ENCODE measurements around the gene ZNRF2. TPM values are rescaled to one million over a fixed set of nuclear protein-coding genes. Genes with fewer than 3 reads are reported as not detected.

Gene ZNRF2
- total and polyA plus RNA-seq, 2 donors (not counting 1 experiment from before 2014, with no cell fraction given) = 2.6 to 7.9 TPM

GRCh38 chr7:30281263-30281662 lies 3.1 kb upstream of the ZNRF2 start:
- Histone ChIP-seq H3K9me3 (ENCODE audit: control insufficient read depth, insufficient read depth, low read depth, low read length) (no peaks in the 10 kb centered on the region), H3K4me3 (replicated peaks in 1 of 4; ENCODE audit: control extremely low read depth in 1 of 4, insufficient read depth in 1 of 4, low read depth in 3 of 4, low read length in 4 of 4) (no peak overlapping the region), H3K79me2 (ENCODE audit: control insufficient read depth, insufficient read depth, low read length) (no peaks in the 10 kb centered on the region), H3K9ac (ENCODE audit: insufficient read depth, low read length) (no peak overlapping the region), H2AFZ (ENCODE audit: low read length) (no peak overlapping the region), H3K27ac (ENCODE audit: insufficient read depth, low read length) (no peak overlapping the region), H3K36me3 (ENCODE audit: control insufficient read depth, insufficient read depth, low read length) (no peaks in the 10 kb centered on the region), H3K4me1 (ENCODE audit: control insufficient read depth, extremely low read depth, insufficient read depth, low read length) (no peaks in the 10 kb centered on the region), H3K27me3 (ENCODE audit: control insufficient read depth, insufficient read depth, low read length) (no peaks in the 10 kb centered on the region), H3K4me2 (ENCODE audit: extremely low read depth, insufficient read depth, low read length) (no peak overlapping the region), H4K20me1 (ENCODE audit: control insufficient read depth, extremely low read depth, insufficient read depth, low read length) (no peaks in the 10 kb centered on the region)
- TF ChIP-seq, protein P1, sequence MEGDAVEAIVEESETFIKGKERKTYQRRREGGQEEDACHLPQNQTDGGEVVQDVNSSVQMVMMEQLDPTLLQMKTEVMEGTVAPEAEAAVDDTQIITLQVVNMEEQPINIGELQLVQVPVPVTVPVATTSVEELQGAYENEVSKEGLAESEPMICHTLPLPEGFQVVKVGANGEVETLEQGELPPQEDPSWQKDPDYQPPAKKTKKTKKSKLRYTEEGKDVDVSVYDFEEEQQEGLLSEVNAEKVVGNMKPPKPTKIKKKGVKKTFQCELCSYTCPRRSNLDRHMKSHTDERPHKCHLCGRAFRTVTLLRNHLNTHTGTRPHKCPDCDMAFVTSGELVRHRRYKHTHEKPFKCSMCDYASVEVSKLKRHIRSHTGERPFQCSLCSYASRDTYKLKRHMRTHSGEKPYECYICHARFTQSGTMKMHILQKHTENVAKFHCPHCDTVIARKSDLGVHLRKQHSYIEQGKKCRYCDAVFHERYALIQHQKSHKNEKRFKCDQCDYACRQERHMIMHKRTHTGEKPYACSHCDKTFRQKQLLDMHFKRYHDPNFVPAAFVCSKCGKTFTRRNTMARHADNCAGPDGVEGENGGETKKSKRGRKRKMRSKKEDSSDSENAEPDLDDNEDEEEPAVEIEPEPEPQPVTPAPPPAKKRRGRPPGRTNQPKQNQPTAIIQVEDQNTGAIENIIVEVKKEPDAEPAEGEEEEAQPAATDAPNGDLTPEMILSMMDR (conservative IDR thresholded peaks at IDR 0.05 in 1 of 2, IDR thresholded peaks at IDR 0.05 in 1 of 2; ENCODE audit: low read depth in 1 of 2, low read length in 2 of 2) = no peak
- no peak for TF ChIP-seq EZH2 (IDR thresholded peaks at IDR 0.05; ENCODE audit: low read length, missing control alignments)
- no peak for DNase-seq (ENCODE audit: low read depth in 2 of 2)

DNA sequence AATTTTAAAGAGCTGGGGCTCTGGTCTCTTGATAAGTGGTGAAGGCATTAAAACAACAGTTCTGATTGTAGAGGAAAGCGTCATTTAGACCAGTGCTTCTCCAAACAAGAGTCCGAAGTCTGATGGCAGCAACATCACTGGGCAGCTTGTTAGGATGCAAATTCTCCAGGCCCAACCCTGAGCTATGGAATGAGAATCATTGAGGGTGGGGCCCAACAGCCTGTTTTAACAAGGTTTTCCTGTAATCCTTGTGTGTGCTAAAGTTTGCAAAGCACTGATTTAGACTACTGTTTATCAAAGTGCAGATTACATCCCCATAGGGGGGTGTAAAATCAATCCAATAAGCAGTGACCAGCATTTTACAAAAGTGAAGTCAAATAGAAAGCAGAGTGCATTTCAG lies 2.6 kb upstream of the ZNRF2 start:
- no peak overlapping the region for H3K4me2 ChIP-seq (ENCODE audit: extremely low read depth, insufficient read depth, low read length)
- no peaks in the 10 kb centered on the region for H3K36me3 ChIP-seq (ENCODE audit: control insufficient read depth, insufficient read depth, low read length)
- no peaks in the 10 kb centered on the region for H3K4me1 ChIP-seq (ENCODE audit: control insufficient read depth, extremely low read depth, insufficient read depth, low read length)
- H3K27ac ChIP-seq (ENCODE audit: insufficient read depth, low read length) = no peak overlapping the region
- no peaks in the 10 kb centered on the region for H4K20me1 ChIP-seq (ENCODE audit: control insufficient read depth, extremely low read depth, insufficient read depth, low read length)
- no peaks in the 10 kb centered on the region for H3K79me2 ChIP-seq (ENCODE audit: control insufficient read depth, insufficient read depth, low read length)
- no peak for DNase-seq (ENCODE audit: low read depth in 2 of 2)
- no peak overlapping the region for H3K4me3 ChIP-seq (replicated peaks in 1 of 4; ENCODE audit: control extremely low read depth in 1 of 4, insufficient read depth in 1 of 4, low read depth in 3 of 4, low read length in 4 of 4)
- TF ChIP-seq, protein P1 (conservative IDR thresholded peaks at IDR 0.05 in 1 of 2, IDR thresholded peaks at IDR 0.05 in 1 of 2; ENCODE audit: low read depth in 1 of 2, low read length in 2 of 2) = no peak
- TF ChIP-seq EZH2 (IDR thresholded peaks at IDR 0.05; ENCODE audit: low read length, missing control alignments) = no peak
- H3K9ac ChIP-seq (ENCODE audit: insufficient read depth, low read length) = no peak overlapping the region
- no peak overlapping the region for H2AFZ ChIP-seq (ENCODE audit: low read length)
- H3K27me3 ChIP-seq (ENCODE audit: control insufficient read depth, insufficient read depth, low read length) = no peaks in the 10 kb centered on the region
- H3K9me3 ChIP-seq (ENCODE audit: control insufficient read depth, insufficient read depth, low read depth, low read length) = no peaks in the 10 kb centered on the region

DNA sequence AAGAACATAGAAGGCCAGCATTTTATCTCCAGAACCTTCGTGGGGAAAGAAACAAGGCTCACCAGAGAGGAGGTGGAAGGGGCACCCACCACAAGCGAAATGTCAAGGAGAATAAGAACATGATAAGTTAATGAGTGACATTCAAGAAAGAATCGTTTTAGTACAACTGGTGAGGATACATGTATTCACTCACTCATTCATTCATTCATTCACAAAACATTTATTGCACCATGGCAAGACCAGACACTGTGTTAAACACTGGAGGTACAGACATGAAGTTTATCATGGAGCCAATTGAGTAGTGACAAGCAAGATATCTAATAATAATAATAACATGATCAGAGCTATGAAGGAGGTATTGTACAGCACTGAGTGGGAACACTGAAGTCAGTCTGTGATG lies 1.7 kb upstream of the ZNRF2 start:
- Histone ChIP-seq H3K79me2 (ENCODE audit: control insufficient read depth, insufficient read depth, low read length) (no peaks in the 10 kb centered on the region), H3K4me2 (ENCODE audit: extremely low read depth, insufficient read depth, low read length) (no peak overlapping the region)
- TF ChIP-seq, protein P1 (conservative IDR thresholded peaks at IDR 0.05 in 1 of 2, IDR thresholded peaks at IDR 0.05 in 1 of 2; ENCODE audit: low read depth in 1 of 2, low read length in 2 of 2) = no peak
- TF ChIP-seq EZH2 (IDR thresholded peaks at IDR 0.05; ENCODE audit: low read length, missing control alignments) = no peak

More for the DNA sequence above, 1.7 kb upstream of the ZNRF2 start:
- H3K9ac ChIP-seq (ENCODE audit: insufficient read depth, low read length) = no peak overlapping the region
- H4K20me1 ChIP-seq (ENCODE audit: control insufficient read depth, extremely low read depth, insufficient read depth, low read length) = no peaks in the 10 kb centered on the region
- no peaks in the 10 kb centered on the region for H3K27me3 ChIP-seq (ENCODE audit: control insufficient read depth, insufficient read depth, low read length)
- H3K36me3 ChIP-seq (ENCODE audit: control insufficient read depth, insufficient read depth, low read length) = no peaks in the 10 kb centered on the region
- H3K9me3 ChIP-seq (ENCODE audit: control insufficient read depth, insufficient read depth, low read depth, low read length) = no peaks in the 10 kb centered on the region
- no peak overlapping the region for H2AFZ ChIP-seq (ENCODE audit: low read length)
- DNase-seq (ENCODE audit: low read depth in 2 of 2) = no peak
- H3K4me1 ChIP-seq (ENCODE audit: control insufficient read depth, extremely low read depth, insufficient read depth, low read length) = no peaks in the 10 kb centered on the region
- no peak overlapping the region for H3K4me3 ChIP-seq (replicated peaks in 1 of 4; ENCODE audit: control extremely low read depth in 1 of 4, insufficient read depth in 1 of 4, low read depth in 3 of 4, low read length in 4 of 4)
- H3K27ac ChIP-seq (ENCODE audit: insufficient read depth, low read length) = no peak overlapping the region

All from fibroblast of lung (primary cell).